Lower leg skin (tissue), 3 donors: ENCODE measurements around the gene TECPR2.

Source experiments
- CTCF ChIP-seq, 3 donors: fragments of 450-650 bp; IDR thresholded peaks; one replicate each; pipeline ENCODE4 v1.5.1; 2016; ENCODE audit warnings: antibody characterized with exemption in 3 of 3, mild to moderate bottlenecking in 3 of 3, moderate library complexity in 2 of 3
- POLR2A ChIP-seq, 2 donors: fragments of 450-650 bp; IDR thresholded peaks; one replicate each; pipeline ENCODE4 v1.6.1; 2016 to 2017; ENCODE audit warnings: antibody characterized with exemption in 2 of 2, mild to moderate bottlenecking in 1 of 2, moderate library complexity in 1 of 2

GRCh38 chr14:102544747-102545460 is 182.2 kb downstream of the TECPR2 start:
- no peak for TF ChIP-seq CTCF (IDR thresholded peaks at IDR 0.05)
- no peak for TF ChIP-seq POLR2A (IDR thresholded peaks at IDR 0.05)
